HG03378 (cell line): ENCODE data around the gene TMEM218.

Experiments
- ATAC-seq: cut with Tn5 transposase; IDR thresholded peaks from one replicate; pipeline ENCODE4 v1.9.1; 2021; ENCODE audit warnings: mild to moderate bottlenecking, moderate library complexity; ENCODE audit not compliant: unreplicated experiment

TMEM218 gene

DNA sequence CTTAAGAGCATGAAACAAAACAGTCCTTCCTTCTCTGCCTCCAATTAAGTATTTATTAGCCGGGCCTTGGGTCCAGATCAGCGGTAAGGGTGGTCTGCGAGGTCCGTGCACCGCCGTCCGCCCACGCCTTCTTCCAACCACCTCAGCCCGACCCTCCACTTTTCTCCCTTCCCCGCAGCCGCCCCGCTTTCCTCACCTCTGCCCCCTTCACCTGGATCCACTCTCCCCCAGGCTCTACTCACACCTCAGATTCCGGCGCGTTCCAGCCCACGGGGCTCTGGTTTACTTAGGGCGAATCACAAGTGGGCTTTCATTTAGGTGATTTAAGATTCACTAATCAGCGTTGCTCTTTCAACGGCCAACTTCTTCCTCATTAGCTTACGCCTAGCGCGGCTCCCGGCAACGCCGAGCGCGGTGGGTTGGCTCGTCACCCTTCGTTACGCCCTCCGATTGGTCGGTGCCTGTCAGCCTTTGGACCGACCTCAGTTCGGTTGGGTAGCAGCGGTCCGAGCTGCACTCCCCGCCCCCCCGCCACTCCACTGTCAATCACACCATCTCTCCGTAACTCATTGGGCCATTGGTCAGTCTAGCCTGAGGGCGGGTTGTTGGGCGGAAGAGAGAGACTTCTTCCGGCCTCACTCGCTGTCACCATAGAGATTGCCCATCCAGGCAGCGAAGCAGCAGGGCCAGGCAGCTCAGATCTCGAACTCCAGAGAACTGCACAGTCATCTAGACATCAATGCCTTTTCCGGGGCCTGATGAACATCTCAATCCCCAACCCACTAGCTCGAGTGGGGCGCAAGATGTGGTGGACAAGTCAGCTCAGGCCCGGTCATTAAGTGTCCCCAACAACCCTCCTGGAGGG, at the start of gene TMEM218:
Gene TMEM218, minus strand, starts transcription at position 284 of the 865 bp plus-strand sequence. CDS start 9,385 bp downstream, outside the sequence.
- ATAC-seq, result peak; percentile 97

DNA sequence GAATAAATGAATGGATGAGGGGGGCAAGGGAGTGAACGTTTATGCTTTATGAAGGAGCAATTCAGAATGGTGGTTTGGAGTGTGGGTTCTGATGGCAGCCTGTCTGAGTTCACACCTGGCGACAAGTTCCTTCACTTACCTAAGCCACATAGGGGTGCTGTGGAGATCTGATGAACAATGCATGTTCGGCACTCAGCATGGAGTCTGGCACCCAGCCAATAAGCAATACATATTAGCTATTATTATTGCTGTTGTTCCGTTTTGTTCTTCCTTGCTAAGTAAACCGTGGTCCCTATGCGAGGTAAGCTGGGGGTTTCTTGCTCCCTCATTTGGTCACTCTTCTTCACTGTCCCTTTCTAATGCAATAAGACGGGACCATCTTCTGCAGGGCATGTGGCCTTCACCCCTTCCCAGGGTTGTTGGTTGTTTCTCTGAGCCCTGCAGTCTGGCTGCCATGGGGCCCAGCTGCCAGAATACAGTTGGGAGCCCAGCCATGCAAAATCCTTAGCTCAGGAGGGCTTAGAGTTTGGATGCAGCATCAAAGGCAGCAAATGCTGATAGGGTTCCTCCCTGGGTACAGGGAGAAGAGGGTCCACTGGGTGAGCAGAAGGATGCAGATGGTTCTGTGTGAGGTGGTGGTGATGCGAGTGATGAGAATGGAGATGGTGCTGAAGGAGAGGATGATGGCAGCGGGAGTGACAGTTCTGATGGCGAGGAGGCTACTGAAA, 46.7 kb upstream of the TMEM218 start:
- ATAC-seq, result no peak

- ATAC-seq, result no peak
Observed at GRCh38 chr11:125157118-125157733, 45.8 kb upstream of the TMEM218 start.

DNA sequence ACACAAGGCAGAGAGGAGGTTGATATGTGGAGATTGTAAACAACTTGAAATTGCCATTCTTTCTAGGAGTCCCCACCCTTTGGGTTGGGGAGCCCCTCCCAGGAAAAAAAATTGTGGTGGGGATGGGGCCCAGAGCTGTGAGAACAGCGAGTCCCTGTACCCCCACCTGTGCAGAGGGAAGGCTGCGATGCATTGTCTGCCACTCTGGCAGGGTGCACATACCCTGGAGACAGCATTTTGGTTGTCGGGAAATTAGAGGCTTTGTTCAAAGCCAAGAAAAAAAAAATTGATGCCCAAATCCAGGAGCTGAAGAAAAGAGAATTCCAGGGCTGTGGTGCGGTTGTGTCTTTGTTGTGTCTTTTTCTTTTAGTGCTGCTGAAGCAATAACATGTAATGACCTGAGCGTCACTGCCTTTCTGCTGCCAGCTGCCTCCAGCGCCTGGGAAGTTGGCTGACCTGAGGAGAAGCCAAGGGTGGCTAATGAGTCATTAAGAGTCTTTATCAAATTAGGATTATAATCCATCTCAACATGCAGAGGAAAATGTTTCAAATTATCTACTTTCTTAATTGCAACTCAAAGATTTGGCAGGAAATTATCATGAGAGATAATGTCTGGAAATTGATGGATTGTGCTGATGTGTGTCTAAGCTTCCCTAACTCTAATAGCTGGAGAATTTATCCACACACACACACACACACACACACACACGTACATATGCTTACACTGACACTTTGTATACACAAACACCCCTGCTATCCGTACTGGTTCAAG, 45.1 kb upstream of the TMEM218 start:
- ATAC-seq, result no peak

GRCh38 chr11:125155767-125156166, 44.3 kb upstream of the TMEM218 start:
- no peak for ATAC-seq

GRCh38 chr11:125155100-125155444, 43.6 kb upstream of the TMEM218 start:
- no peak for ATAC-seq

GRCh38 chr11:125154378-125155099, 43.1 kb upstream of the TMEM218 start:
- no peak for ATAC-seq

DNA sequence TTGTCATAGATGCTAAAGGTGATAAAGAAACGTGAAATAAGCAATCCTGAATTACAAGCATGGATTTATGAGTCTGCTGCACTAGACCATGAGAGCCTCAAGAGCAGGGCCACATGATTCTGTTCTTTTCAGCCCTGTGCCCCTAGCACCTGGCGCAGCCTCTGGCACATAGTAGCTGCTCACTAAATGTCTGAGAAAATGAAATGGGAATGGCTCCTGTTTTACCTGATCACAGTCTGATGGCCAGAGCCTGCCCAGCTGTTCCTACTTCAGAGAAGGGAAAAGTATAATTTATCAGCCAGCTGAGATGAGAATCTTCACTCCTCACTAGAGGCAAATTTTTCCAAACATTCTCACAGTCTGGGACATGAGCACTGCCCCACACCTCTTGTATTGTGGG, 42.4 kb upstream of the TMEM218 start:
- ATAC-seq, result no peak

GRCh38 chr11:125148743-125149142, 37.3 kb upstream of the TMEM218 start:
- ATAC-seq, result no peak

GRCh38 chr11:125148011-125148410, 36.6 kb upstream of the TMEM218 start:
- ATAC-seq, result no peak

GRCh38 chr11:125147280-125147679, 35.9 kb upstream of the TMEM218 start:
- ATAC-seq, result no peak

GRCh38 chr11:125146232-125146631, 34.8 kb upstream of the TMEM218 start:
- no peak for ATAC-seq

DNA sequence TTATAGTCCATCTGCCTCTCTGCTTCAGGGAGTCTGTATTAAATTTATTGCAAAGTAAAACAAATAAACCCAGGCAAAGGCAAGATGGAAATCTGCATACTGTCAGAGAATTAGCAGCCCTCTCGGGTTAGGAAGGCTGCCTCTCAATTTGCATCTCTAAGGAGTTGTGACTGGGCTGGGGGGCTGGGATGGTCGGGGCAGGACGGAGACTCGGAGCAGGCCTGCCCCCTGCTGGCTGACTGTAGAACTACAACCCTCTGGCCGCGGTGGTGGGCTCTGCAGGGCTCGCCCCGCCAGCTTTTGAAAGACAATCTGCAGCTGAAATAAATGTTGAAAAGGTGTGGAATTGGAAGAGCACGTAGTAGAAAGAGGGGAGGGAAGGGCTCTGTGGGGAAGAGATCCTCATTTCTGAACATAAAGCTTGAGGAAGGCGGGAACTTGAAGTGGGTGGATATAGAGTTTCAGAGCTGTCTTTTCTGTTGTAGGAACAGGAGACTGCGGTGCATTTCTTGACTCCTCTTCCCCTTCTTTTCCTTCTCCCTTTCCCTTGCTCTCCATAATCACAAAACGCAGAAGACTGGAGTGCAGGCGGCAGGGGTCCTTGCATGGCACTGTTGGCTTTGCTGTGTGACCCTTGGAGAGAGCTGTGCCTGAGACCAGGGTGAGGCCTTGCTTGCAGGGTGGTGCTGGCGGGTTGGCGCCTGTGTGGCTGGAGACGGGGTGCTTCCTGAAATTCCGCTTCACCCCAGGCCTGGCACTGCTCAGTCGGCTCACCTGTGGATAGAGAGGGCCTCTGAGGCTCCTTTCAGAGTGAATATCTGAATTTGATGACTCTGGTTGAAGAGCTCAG, 30.5 kb upstream of the TMEM218 start:
- peak; percentile 49 for ATAC-seq

DNA sequence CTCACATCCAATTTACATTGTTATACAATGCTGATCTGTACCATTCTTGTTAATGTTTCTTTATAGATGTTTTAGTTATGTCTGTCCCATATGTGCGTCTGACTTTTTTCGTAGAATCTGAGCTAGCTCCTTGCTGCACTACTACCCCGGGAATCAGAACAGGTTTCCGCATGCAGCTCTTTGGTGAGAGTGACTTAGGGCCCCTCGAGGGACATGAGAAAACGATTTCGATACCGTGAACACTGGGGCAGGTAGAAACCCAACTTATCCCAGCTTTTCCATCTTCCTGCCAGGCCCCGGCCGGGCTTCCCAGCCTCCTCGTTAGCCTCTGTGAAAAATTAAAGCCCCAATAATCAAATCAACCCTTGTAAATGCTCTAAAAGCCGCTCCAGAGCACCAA, 29.8 kb upstream of the TMEM218 start:
- no peak for ATAC-seq

DNA sequence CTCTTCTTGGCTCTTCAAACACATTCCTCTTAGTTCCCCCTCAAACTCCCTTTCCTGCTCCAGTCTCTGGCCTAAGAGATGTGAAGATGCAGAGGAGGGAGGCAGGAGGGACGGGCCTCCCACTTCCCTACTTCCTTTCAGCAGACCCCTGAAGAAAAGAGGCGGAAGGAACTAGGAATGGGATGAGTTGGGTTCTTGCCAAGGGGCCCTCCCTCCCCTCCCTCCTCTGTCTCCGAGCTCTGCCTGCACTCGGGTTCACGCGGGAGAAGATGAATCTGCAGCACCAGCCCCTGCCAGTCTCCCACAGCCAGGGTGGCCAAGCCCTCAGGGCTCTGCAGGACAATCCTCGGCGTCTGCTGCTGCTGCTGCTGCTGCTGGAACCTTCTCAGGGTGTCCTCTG, 28.8 kb upstream of the TMEM218 start:
- no peak for ATAC-seq

DNA sequence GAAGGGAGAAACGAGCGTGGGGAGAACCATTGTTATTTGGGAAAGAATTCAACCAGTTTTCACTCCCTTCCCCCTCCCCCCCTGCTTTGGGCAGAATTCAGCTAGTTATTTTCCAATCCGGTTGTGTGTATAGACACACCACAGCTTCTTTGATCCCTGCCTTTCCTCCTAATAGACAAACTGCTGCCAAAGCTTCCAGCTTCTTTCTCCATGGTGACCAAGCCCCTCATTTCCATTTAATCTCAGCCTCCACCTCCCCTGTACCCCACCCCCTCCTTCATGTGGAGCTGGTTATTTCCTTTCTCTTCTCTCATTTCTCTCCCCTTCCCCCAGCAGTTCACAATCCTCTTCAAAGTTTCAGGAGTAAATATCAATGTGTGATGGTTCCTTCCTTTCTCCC, 28.4 kb upstream of the TMEM218 start:
- no peak for ATAC-seq

- ATAC-seq, result no peak
Observed at GRCh38 chr11:125138966-125139365, 27.5 kb upstream of the TMEM218 start.

DNA sequence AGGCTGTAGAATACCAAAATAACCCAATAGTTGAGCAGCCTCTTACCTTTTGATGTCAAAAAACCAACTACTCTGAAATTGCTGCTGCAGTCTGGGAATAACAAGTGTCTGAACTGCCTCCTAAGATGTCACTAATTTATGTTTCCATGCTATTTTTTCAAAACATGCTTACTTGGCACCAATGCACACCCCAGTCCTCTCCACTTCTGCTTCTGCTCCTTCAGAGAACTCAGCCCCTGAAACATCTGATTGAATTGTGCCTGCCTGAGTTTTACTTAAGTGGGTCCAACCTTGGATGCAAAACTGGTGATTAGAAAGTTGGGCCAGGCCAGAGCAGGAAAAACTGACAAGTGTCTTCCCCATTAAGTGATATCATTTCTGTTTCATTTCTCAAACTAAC, 24.6 kb upstream of the TMEM218 start:
- ATAC-seq, result no peak

GRCh38 chr11:125132596-125132995, 21.2 kb upstream of the TMEM218 start:
- ATAC-seq, result no peak
